Stimulated activated CD4-positive, alpha-beta T cell treated with anti-CD3 and anti-CD28 coated beads, Interleukin-1b, Interleukin-23, amount 100 ng/mL, for 24 hours (primary cell): Measurements from ENCODE around the gene ERC2.

Experiments
- DNase-seq, 4 experiments: peaks; one replicate each; pipeline ENCODE4 v3.0.0-alpha.2; 2020; ENCODE audit warnings: low read depth in 4 of 4, low spot score in 1 of 4

ERC2 gene

GRCh38 chr3:55608301-55608937, 859.8 kb downstream of the ERC2 start:
- DNase-seq, result no peak

GRCh38 chr3:55607844-55608243, 860.4 kb downstream of the ERC2 start:
- DNase-seq, result no peak

- DNase-seq, result no peak
Measured at GRCh38 chr3:55607175-55607574, 861.1 kb downstream of the ERC2 start.

GRCh38 chr3:55605443-55606236, 862.6 kb downstream of the ERC2 start:
- no peak for DNase-seq

GRCh38 chr3:55604846-55605245, 863.4 kb downstream of the ERC2 start:
- no peak for DNase-seq

- DNase-seq, result no peak
Measured at GRCh38 chr3:55604402-55604801, 863.9 kb downstream of the ERC2 start.

GRCh38 chr3:55601366-55602080, 866.7 kb downstream of the ERC2 start:
- DNase-seq, result no peak

GRCh38 chr3:55598224-55598623, 870.0 kb downstream of the ERC2 start:
- no peak for DNase-seq

GRCh38 chr3:55597641-55598040, 870.6 kb downstream of the ERC2 start:
- DNase-seq, result no peak

- no peak for DNase-seq
Measured at GRCh38 chr3:55596212-55596611, 872.1 kb downstream of the ERC2 start.

- no peak for DNase-seq
Measured at GRCh38 chr3:55595420-55595819, 872.8 kb downstream of the ERC2 start.

GRCh38 chr3:55592572-55592971, 875.7 kb downstream of the ERC2 start:
- DNase-seq, result no peak

- no peak for DNase-seq
Measured at GRCh38 chr3:55591888-55592287, 876.4 kb downstream of the ERC2 start.

- DNase-seq, result no peak
Measured at GRCh38 chr3:55588146-55588765, 880.0 kb downstream of the ERC2 start.

GRCh38 chr3:55585856-55586255, 882.4 kb downstream of the ERC2 start:
- no peak for DNase-seq

- no peak for DNase-seq
Measured at GRCh38 chr3:55584716-55585368, 883.4 kb downstream of the ERC2 start.

GRCh38 chr3:55584030-55584429, 884.2 kb downstream of the ERC2 start:
- DNase-seq, result no peak

GRCh38 chr3:55583475-55583874, 884.8 kb downstream of the ERC2 start:
- no peak for DNase-seq

- no peak for DNase-seq
Measured at GRCh38 chr3:55579496-55579895, 888.8 kb downstream of the ERC2 start.

GRCh38 chr3:55576621-55577388, 891.5 kb downstream of the ERC2 start:
- no peak for DNase-seq
